Measurements from ENCODE around the gene MRPL24.

DNA sequence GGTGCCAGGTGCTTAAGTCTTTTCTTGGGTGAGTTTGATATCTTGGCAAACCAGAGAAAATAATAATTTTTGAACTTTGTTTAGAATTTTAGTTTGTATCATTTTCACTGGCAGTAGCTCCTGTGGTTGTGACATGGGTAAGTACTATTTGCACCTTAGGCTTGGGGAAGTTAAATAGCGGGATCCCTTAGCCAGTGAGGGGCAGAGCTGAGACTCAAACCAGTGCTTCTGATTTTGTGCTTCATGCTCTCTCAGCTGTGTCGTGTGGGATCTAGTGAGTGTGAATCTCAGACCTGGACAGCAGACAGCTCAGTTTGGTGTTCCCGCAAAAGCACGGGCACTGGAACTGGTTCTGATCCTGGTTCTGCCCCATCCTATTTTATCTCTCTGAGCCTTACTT lies 36.1 kb upstream of the MRPL24 start:
- TF ChIP-seq POLR2A (IDR thresholded peaks at IDR 0.05; ENCODE audit: low read depth, low read length) (no peak), POLR2AphosphoS5 (IDR thresholded peaks at IDR 0.05; ENCODE audit: low read depth, low read length) (no peak), TAF1 (IDR thresholded peaks at IDR 0.05; ENCODE audit: low read depth, low read length) (no peak), SPI1 (IDR thresholded peaks at IDR 0.05; ENCODE audit: low read depth, low read length) (no peak), POU2F2 (IDR thresholded peaks at IDR 0.05; ENCODE audit: low read depth, low read length) (no peak), PAX5 (IDR thresholded peaks at IDR 0.05; ENCODE audit: insufficient read depth, low read length, severe bottlenecking) (no peak)
